SKM-1 treated with dmso at 0.1 percent for 144 hours (cell line): ENCODE data around the gene CFDP1.

ENCODE experiments used
- DNase-seq: peaks from one replicate; lab custom pipeline; 2025; ENCODE audit not compliant: unreplicated experiment; lab: John Stamatoyannopoulos, UW

Gene CFDP1

GRCh38 chr16:75326333-75326732, 107.0 kb downstream of the CFDP1 start:
- no peak for DNase-seq

DNA sequence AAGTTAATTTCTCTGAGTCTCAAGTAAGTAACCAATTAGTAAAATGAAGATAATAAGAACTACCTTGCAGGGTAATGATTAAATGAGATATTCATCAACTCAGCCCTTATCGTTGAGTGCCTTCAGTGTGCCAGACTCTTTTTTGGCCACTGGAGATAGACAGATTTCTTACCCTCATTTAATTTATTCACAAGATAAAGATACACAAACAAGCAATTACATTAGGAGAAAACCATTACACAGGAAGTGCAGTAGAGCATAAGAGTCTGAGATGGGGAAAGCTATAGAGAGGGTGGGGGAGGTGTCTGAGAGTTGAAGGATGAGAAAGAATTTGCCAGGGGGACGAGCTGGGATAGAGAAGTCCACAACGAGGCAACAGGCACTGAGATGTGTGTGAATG, 109.4 kb downstream of the CFDP1 start:
- DNase-seq, result no peak

DNA sequence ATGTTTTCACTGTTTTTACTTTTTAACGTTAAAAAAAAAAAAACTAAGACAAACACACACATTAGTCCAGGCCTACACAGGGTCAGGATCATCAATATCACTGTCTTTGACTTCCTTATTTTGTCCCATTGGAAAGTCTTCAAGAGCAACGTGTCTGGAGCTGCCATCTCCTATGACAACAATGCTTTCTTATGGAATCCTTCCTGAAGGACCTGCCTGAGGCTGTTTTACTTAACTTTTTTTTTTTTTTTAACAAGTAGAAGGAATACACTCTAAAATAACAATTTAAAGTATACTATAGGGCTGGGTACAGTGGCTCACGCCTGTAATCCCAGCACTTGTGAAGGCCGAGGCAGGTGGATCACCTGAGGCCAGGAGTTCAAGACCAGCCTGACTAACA, 110.1 kb downstream of the CFDP1 start:
- no peak for DNase-seq

DNA sequence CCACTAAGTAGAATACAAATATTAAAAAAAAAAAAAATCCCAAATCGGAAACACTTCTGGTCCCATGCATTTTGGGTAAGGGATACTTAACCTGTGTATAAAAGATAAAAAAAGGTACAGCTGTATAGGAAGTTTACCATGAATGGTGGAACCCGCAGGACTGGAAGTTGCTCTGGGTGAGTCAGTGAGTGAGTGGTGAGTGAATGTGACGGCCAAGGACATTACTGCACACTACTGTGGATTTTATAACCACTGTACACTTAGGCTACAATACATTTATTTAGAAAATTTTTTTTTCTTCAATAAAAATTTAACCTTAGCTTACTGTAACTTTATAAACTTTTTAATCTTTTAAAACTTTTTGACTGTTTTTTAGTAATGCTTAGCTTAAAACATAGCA, 110.6 kb downstream of the CFDP1 start:
- no peak for DNase-seq

DNA sequence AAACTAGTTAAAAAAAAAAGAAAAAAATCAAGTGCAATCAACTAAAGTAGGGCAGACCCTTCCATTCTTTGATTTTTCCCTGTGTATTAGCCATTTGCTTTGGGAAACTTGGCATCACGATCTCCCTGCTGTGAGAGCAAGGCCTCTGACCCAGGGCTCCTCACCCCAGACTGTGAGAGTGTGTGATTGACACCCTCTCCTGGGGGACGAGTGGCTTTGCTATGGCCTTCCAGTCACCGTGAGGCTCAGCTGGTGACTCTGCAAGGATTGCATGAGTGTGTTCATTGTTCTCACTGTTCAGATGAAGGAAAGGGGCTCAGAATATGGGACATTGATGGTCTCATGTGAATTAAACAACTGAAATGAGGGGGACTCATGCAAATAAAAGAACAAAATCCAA, 112.9 kb downstream of the CFDP1 start:
- DNase-seq, result no peak

DNA sequence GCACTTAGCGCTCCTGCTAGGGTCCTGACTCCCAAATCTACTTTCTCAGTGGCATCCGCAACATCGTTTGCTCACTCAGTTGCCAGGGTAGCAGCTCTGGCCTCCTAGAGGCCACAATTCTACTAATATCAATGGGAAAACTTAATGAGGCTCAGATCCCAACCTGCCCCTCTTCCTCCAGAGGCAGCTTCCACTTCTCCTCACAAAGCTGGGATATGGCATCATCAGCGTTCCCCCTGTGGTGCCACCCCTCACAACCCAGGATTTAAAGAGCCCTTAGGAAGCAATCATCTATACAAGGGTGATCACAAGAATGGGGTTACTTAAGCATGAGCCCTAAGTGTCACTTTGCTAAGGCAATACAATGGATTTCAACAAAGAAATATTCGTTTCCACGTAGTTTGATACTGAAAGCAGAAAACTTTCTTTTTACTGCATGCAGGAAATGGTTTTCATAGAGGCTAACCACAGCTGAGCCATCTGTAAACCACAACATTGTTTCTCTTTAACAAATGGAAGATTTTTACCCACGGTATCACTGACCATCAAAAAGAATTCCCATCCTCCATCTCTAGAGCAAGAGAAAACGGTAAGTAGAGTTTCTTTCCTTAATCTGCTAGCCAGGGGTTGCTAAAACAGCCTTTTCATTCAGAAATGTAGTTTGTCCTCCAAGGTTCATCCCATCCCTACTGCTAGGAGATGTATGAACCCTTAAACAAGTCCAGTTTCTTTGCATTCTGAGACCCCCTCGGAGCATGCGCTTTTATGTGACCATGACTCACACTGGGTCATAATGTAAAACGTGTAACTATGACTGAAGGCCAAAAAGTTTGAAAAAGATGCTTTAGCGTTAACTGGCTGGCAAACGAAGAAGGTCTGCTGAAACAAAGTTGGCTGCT, 113.5 kb downstream of the CFDP1 start:
- no peak for DNase-seq

DNA sequence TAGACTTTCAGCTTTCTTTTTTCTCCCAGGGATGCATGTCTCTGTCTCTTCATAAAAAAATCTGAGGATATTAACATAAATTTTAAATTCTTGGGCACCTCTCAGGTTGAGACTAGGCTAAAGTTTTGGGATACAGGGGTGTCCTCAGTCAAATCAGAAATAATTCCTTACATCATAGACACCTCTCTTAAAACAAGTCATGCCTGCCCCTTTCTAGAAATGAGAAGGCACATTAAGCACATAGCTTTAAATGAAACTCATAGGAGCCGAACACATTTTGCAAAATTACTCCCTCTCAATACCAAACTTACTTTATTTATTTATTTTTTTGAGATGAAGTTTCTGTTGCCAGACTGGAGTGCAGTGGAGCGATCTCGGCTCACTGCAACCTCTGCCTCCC, 114.6 kb downstream of the CFDP1 start:
- no peak for DNase-seq

- no peak for DNase-seq
Observed at GRCh38 chr16:75317532-75317931, 115.8 kb downstream of the CFDP1 start.

DNA sequence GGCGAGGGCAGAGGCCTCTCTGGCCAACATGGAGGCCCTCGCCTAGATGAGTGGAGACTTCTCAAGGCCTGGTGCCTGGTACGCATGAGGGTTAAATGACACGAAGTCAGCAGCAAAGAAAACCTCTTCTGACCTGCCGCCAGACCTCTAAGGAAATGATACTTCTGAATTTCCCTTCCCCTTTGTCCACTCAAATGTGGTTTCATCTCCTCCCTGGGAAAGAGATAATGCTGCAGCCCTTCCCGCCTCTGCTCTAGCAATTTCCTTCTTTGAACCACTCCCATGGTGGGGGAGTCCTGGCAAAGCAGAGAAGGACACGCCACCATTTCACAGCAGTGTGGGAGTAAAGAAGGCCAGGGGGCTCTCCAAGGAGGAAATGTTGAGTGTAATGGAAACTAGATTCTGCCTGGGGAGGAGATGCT, 116.2 kb downstream of the CFDP1 start:
- DNase-seq, result no peak

DNA sequence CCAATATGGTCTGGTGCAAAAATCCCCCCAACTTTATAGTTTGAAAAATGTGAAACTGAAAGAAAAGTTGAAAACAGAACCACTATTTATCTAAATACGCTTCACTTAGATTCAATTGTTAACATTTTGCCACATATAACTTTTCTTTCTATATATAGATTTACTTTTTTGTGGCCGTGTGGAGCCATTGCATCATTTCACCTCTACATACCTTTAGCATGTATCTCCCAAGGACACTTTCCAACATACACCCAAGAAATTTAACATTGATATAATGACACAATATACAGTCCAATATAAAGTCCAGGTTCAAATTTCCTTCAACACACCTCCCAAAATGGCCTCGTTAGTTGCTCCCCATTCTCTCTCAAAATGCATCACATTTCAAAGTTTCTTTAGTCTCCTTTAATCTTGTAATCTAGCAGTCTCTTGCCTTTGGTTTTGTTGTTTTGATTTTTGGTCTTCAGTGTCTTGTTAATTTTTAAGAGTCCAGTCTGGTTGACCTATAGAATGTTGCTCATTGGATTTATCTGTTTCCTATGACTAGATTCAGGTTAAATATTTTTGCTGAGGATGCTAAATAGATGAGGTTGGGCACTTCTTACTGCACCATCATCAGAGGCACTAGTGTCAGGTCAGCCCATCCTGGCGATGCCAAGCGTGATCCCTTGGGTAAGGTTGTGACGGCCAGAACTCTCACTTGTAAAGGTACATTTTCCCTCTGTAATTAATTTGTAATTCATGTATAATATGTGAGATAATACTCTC, 117.6 kb downstream of the CFDP1 start:
- no peak for DNase-seq

GRCh38 chr16:75312875-75313274, 120.4 kb downstream of the CFDP1 start:
- no peak for DNase-seq

DNA sequence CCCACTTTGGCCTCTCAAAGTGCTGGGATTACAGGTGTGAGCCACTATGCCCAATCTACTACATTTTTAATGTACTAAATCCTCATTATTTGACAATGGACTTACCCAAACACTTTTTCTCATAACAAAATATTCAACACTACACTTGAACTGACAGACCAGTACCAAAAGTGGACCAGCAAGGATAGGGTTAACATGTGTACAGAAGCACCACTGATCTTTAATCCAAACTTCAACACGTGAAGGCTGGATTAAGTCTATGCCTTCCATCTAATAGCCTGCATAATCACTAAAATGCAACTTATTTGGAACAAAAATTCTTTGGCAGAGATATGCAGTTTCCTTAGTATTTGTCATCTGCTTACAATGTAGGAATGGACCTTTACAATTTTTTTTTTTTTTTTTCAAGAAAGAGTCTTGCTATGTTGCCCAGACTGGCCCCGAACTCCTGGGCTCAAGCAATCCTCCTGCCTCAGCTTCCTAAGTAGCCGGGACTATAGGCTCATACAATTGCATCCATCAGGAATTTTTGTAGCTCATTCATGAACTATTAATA, 121.8 kb downstream of the CFDP1 start:
- DNase-seq, result no peak

DNA sequence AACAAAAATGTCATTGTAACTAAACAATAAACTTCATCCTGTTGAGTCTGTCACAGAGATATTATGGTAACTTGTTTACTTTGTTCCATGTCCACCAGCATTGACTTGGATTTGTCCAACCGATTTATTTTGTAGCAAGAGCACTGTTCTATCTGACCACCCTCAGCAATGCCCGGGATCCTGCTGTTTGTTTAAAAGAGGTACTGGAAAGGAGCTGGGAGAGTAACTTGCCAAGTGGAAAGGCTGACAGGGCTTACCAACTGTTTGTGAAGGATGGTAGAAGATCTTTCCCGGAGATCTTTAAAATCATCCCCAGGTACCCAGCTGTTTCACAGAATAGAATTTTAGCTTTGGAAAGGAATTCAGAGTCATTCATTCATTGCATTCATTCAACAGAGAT, 122.8 kb downstream of the CFDP1 start:
- no peak for DNase-seq

DNA sequence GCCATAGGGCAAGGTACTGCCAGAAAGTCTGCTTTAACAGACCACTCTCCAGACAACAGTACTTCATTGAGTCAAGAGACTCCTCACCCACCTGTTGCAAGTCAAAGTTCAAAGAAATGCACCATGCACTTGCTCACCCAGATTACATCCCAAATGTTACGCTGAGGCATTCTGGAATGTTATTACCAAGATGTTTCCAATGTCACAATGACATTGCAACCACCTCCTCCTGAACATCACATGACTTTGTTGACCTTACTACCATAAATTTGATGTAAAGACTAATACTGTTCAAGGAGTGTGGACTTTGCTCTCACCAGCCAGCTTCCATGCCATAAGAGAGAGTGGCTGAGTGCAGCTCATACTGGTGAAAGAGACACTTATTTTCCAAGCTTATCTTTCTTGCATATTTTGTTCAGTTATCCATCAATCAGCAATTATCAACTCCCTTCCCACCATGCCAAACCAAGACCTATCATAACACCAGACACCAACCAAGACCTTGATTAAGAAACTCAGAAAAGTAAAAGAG, 123.3 kb downstream of the CFDP1 start:
- no peak for DNase-seq

- no peak for DNase-seq
Observed at GRCh38 chr16:75309156-75309555, 124.1 kb downstream of the CFDP1 start.

DNA sequence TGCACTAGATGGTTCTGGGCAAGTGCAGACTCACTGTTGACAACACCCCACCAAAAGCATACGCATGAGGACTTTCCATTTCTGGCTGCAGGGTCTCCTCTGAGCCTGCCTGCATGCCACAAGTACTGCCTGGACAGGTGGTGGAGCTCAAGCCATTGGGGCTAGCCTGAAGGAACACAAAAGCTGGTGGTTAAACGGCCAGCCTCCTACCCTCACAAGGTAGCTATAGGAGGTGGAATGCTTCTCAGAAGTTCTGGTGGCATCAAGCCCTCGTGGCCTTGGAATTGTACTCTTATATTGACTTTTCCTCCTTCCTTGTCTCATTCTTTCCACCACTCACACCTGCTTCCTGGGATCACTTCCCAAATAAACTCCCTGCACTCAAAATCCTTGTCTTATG, 125.3 kb downstream of the CFDP1 start:
- DNase-seq, result no peak

DNA sequence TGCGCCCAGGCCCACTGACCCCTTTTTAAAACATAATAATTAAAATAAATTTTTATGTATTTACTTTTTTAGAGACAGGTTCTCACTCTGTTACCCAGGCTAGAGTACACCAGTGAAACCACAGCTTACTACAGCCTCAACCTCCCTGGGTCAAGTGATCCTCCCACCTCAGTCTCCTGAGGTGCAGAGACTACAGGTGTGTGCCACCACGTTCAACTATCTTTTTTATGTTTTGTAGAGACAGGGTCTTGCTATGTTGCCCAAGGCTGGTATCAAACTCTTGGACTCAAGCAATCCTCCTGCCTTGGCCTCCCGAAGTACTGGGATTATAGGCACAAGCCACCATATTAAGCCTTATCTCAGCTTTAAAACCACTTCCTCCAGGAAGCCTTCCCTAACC, 125.8 kb downstream of the CFDP1 start:
- DNase-seq, result no peak

DNA sequence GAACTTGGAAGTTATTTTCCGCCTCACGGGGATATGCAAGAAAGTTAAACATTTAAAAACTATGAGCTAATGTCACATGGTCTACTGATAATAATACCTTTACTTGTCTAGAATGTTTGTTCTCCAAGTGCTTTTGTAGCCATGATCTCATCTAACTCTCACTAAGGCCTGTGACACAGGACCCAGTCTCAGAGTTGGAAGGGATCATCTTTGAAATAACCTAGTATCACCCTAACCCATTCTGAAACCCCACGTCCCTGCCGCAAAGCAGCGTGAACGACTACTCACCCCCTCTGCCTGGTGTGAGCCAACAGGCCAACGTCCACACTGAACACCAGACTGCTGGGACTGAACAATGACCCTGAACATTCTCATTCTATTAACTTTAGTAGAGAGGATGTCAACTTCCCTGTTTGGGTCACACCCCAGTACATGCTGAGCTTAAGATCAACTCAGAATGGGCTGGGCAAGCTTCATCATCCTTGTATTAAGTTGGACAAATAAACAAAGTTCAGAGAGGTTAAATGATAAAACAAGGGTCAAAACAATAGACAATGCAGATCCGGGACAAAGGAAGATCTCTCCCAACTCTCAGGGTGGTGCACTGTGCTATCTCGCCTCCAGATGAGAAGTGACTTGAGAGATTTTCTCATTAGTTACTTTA, 127.1 kb downstream of the CFDP1 start:
- DNase-seq, result no peak

DNA sequence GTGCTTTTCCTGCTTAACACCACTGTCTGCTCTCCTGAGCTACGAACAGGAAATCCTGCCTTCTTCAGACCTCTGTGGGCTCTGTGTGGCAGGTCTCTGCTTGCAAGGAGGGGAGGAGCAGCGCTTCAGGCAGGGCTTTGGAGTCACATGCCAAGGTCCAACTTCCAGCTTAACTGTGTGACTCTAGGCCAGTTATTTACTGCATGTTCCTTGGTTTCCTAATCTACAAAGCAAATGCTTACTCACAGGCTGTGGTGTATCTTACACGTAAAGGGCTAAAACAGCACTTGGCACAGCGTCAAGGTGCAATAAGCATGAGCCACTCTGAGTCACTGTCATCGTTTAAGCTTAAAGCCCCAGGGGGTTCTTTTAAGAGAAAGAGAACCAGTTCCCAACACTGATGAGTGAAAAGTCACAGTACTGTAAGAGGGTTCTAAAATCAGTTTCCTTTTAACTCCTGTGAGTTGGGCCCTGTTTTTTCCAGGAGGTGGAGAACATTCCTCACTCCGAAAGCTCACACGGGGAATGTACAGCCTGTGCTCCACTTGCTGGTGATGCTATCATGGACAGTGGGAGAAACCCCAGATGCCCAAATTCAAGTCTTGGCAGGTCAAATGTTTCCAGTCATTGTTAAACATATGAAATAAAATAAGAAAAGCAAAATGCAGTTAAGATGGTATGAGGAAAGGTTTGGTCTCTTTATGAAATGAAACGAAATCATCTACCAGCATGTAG, 127.8 kb downstream of the CFDP1 start:
- no peak for DNase-seq

GRCh38 chr16:75304521-75305363, 128.6 kb downstream of the CFDP1 start:
- DNase-seq, result no peak
